Astrocyte (in vitro differentiated cells and primary cell): ENCODE data around the gene RELB. TPM values are rescaled to one million over a fixed set of nuclear protein-coding genes. Genes with fewer than 3 reads are reported as not detected.

Source experiments
- DNase-seq: peaks from one replicate; pipeline ENCODE4 v3.0.0-alpha.2; 2010; ENCODE audit warnings: low read depth
- FAIRE-seq: peaks from 2 replicates; lab custom pipeline; 2011; peaks lifted over from hg19 to GRCh38; lab: Jason Lieb, UNC
- H2AFZ ChIP-seq: 2 replicates; pipeline ENCODE4 v1.6.0; 2012; ENCODE audit warnings: low read depth, low read length, inconsistent platforms
- H3K27ac ChIP-seq: 2 replicates; pipeline ENCODE4 v1.5.1; 2011; ENCODE audit warnings: low read depth, low read length, inconsistent platforms
- H3K27me3 ChIP-seq: 2 replicates; pipeline ENCODE4 v1.6.0; 2011; ENCODE audit warnings: low read length, inconsistent platforms; ENCODE audit not compliant: insufficient read depth
- H3K36me3 ChIP-seq: 2 replicates; pipeline ENCODE4 v1.5.1; 2011; ENCODE audit warnings: low read length, inconsistent platforms; ENCODE audit not compliant: insufficient read depth
- H3K4me1 ChIP-seq: 2 replicates; pipeline ENCODE4 v1.5.1; 2011; ENCODE audit warnings: low read length, inconsistent platforms; ENCODE audit not compliant: insufficient read depth
- H3K4me2 ChIP-seq: 2 replicates; pipeline ENCODE4 v1.6.0; 2012; ENCODE audit warnings: low read length, inconsistent platforms
- H3K4me3 ChIP-seq: 2 replicates; pipeline ENCODE4 v1.5.1; 2011; ENCODE audit warnings: low read depth, mild to moderate bottlenecking, low read length, inconsistent platforms; ENCODE audit not compliant: insufficient read depth
- H3K79me2 ChIP-seq: 2 replicates; pipeline ENCODE4 v1.6.0; 2012; ENCODE audit warnings: mild to moderate bottlenecking, low read length, inconsistent platforms; ENCODE audit not compliant: insufficient read depth
- H3K9ac ChIP-seq: 2 replicates; pipeline ENCODE4 v1.6.0; 2012; ENCODE audit warnings: mild to moderate bottlenecking, low read length, inconsistent platforms
- H3K9me3 ChIP-seq: 2 replicates; pipeline ENCODE4 v1.5.1; 2012; ENCODE audit warnings: low read depth, mild to moderate bottlenecking, low read length, inconsistent platforms; ENCODE audit not compliant: insufficient read depth
- H4K20me1 ChIP-seq: 2 replicates; pipeline ENCODE4 v1.6.0; 2012; ENCODE audit warnings: low read length, inconsistent platforms; ENCODE audit not compliant: insufficient read depth
- H3K27ac Mint-ChIP-seq: one replicate; pipeline ENCODE4 v1.8.0; 2021; ENCODE audit warnings: mild to moderate bottlenecking, mixed read lengths; ENCODE audit not compliant: unreplicated experiment
- H3K27me3 Mint-ChIP-seq: one replicate; pipeline ENCODE4 v1.8.0; 2021; ENCODE audit warnings: low read depth, mixed read lengths; ENCODE audit not compliant: unreplicated experiment
- H3K36me3 Mint-ChIP-seq: one replicate; pipeline ENCODE4 v1.8.0; 2021; ENCODE audit warnings: low read depth, mixed read lengths; ENCODE audit not compliant: unreplicated experiment
- H3K4me1 Mint-ChIP-seq: one replicate; pipeline ENCODE4 v1.8.0; 2021; ENCODE audit warnings: low read depth, mixed read lengths; ENCODE audit not compliant: unreplicated experiment
- H3K4me3 Mint-ChIP-seq: one replicate; pipeline ENCODE4 v1.8.0; 2021; ENCODE audit warnings: mild to moderate bottlenecking, moderate library complexity, mixed read lengths; ENCODE audit not compliant: unreplicated experiment
- H3K9me3 Mint-ChIP-seq: one replicate; pipeline ENCODE4 v1.8.0; 2021; ENCODE audit warnings: mild to moderate bottlenecking, mixed read lengths; ENCODE audit not compliant: unreplicated experiment
- CTCF ChIP-seq: IDR thresholded peaks from 2 replicates; pipeline ENCODE4 v1.5.1; 2011; ENCODE audit warnings: low read depth, mild to moderate bottlenecking, inconsistent platforms, low read length, moderate library complexity; ENCODE audit not compliant: insufficient read depth
- EZH2 ChIP-seq: IDR thresholded peaks from 2 replicates; pipeline ENCODE4 v1.6.1; 2012; ENCODE audit warnings: mild to moderate bottlenecking, low read length, inconsistent platforms; ENCODE audit not compliant: insufficient read depth
- total RNA-seq: library from RNA; stranded (reverse); gene quantifications from 2 replicates; pipeline ENCODE4 v1.2.1, GENCODE V29; 2021

The RELB gene
- total RNA-seq, 1 donor from 2014 or later: 14.0 TPM

- Histone ChIP-seq H4K20me1 (peaks cover 27% of the 10 kb centered on the region), H3K79me2 (peaks cover 45% of the 10 kb centered on the region), H3K9me3 (no peaks in the 10 kb centered on the region), H3K9ac (peak overlapping the region; percentile 94), H3K36me3 (no peaks in the 10 kb centered on the region), H3K27me3 (no peaks in the 10 kb centered on the region), H3K27ac (peak overlapping the region; percentile 6), H3K4me2 (peak overlapping the region; percentile 96), H2AFZ (peak overlapping the region; percentile 89), H3K4me3 (peak overlapping the region; percentile 81), H3K4me1 (peaks cover 14% of the 10 kb centered on the region)
- H3K36me3 Mint-ChIP-seq: peaks cover 8% of the 10 kb centered on the region
- FAIRE-seq: no peak
- H3K27ac Mint-ChIP-seq: peak overlapping the region; percentile 53
- H3K9me3 Mint-ChIP-seq: peaks cover 2% of the 10 kb centered on the region
- H3K4me3 Mint-ChIP-seq: peak overlapping the region; percentile 66
- H3K27me3 Mint-ChIP-seq: peaks cover 3% of the 10 kb centered on the region
- H3K4me1 Mint-ChIP-seq: peaks cover 4% of the 10 kb centered on the region
- TF ChIP-seq EZH2 (no peak), CTCF (no peak)
- DNase-seq: no peak
These were observed 77.3 kb downstream of the RELB start for GRCh38 chr19:45078390-45079062.

DNA sequence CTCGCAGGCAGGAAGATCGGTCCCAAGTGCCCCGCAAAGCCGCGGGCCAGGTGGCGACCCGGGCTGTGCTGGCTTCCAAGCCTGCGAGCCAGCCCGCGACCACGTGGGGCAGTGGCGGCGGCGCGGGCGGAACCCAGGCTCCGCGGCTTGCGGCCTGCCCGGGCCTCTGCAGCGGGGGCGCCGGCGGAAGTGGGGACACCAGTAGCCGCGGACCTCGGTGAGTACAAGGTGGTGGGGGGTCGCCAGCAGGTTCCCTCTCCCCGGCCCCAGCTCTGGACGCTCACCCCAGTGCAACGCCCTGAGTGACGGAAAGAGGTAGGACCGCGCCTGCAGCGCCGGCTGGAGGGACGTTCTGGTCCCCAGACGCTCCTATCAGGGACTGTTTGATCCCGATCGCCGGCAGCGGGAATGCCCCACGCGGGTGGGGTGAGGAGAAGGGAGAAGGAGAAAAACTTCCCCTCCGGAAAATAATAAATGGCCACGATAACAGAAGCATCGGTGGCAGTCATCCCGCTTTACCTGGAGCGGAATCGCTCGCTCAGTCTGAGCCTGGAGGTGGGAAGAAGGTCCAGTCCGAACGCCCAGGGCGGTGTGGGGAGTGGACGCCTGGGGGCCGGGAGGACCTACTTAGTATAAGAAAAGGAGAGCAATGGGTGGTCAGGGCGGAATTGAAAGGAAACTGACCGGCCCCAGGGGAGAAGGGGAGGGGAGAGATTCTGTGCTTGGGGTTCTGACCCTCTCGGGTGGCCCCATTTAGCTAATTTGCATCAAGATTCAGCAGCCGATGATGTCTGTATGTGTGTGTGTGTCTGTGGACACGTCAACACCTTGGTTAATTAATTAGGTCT is 78.0 kb downstream of the RELB start, which contains the start of gene GEMIN7:
TSS of gene GEMIN7 (plus strand) at position 198 of the 848 bp plus-strand sequence. CDS start 10,855 bp downstream, outside the sequence.
- Histone ChIP-seq H3K4me3 (peak within 1 kb of the TSS; percentile 81), H3K9ac (peak within 1 kb of the TSS; percentile 94), H3K79me2 (peaks cover 46% of the 10 kb centered on the region), H3K4me2 (peak within 1 kb of the TSS; percentile 96), H3K36me3 (no peaks in the 10 kb centered on the region), H3K9me3 (no peaks in the 10 kb centered on the region), H2AFZ (peak within 1 kb of the TSS; percentile 89), H3K4me1 (peaks cover 14% of the 10 kb centered on the region), H3K27me3 (no peaks in the 10 kb centered on the region), H4K20me1 (peaks cover 29% of the 10 kb centered on the region), H3K27ac (peak within 1 kb of the TSS; percentile 73)
- peaks cover 8% of the 10 kb centered on the region for H3K36me3 Mint-ChIP-seq
- TF ChIP-seq EZH2: no peak
- TF ChIP-seq CTCF: no peak
- DNase-seq (peak; percentile 51), FAIRE-seq (no peak)
- peaks cover 3% of the 10 kb centered on the region for H3K27me3 Mint-ChIP-seq
- H3K9me3 Mint-ChIP-seq: peaks cover 2% of the 10 kb centered on the region
- H3K4me1 Mint-ChIP-seq: peaks cover 4% of the 10 kb centered on the region
- peak within 1 kb of the TSS; percentile 100 for H3K4me3 Mint-ChIP-seq
- H3K27ac Mint-ChIP-seq: peak within 1 kb of the TSS; percentile 99
